HL-60/S4 treated with retinoic acid at 250 ng/mL for 4 days and 3 days (cell line): ENCODE measurements around the gene CDHR2.

Source experiments
- in situ Hi-C: fragments of 300-500 bp; cut with MboI; formaldehyde crosslinking; loops from 2 replicates; pipeline ENCODE4 v1.7.0; 2022; ENCODE audit warnings: low sequenced_read_pairs

CDHR2 gene

DNA sequence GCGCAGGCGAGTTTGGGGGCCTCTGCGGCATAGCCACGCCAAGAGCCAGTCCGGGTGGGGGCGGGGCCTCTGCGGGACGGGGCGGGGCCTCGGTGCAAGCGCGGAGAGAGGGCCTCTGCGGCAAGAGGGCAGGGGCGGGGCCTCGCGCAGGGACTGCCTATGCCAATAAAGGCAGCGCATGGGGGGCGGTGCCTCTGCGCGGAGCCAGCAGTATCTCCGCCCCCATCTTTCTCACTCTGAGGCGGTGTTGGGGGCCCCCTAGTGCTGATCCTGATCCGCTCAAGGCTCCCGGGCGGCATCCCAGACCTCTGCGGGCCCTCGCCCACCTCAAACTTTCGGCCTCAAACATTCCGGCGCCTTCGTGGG, 70.0 kb downstream of the CDHR2 start:
- in situ Hi-C loops = no loop called here

DNA sequence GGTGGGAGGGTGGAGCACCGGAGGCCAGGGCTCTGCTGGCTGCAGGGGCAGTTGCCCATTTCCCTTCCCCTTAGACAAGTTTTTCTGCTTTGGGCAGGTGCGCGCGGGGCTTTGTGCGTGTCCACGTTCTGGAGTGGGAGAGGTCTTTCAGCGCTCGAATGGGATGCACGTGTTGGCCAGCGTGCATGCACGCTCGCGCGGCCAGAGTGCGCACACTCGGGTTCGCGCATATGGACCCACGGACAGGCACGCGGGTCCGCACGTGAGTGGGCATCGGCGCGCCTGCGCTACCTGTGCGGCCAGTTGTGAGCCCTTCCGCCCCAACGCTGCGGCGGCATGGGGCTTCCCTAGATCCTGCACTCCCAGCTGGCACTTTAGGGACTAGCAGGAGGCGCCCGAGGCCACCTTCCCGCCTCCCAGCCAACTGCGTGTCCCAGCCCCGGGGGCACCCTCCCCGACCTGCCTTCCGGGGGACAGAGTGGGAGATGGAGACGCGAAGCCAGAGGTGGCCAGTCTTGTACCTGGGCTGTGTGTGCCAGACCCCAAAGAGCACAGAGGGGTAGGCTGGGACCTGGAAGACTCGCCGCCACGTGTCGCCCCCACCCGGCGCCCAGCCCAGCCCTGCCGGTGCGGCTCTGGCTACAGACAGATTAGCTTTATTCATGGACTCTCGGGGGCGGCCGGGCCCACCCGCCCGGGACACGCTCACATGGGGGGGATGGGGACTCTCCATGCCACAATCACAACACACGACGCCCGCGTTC, 70.6 kb downstream of the CDHR2 start:
- in situ Hi-C loops = no loop called here

DNA sequence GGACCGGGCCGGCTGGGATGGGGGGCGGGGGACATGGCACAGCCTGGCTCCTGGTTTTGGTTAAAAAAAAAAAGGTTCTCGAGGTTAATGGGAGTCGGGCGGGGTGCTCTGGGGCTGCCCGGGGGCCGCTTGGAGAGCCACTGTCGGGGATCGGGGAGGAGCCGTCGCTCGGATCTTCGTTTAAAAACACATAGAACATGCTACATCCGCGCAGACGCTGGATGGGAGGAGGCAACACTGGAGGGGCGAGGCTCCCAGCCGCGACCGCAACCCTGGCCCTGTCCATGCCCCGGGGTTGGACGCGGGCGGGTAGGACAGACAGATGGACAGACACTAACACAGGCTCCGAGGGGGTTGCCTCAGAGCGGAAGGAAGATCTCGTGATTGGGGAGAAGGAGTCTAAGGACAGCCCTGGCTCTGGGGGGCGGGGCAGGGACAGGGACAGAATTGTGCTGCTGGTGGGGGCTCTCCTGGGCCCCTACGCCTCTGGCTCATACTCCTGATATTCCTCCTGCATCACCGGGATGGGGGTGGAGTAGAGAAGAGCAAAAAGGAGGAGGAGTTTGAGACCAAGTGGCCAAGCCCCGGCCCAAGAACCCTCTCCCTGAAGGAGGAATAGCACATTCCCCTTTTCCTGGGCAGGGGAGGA, 71.3 kb downstream of the CDHR2 start:
- in situ Hi-C loops = no loop called here

- in situ Hi-C loops = no loop called here
Measured at GRCh38 chr5:176621661-176622079, 72.5 kb downstream of the CDHR2 start.

DNA sequence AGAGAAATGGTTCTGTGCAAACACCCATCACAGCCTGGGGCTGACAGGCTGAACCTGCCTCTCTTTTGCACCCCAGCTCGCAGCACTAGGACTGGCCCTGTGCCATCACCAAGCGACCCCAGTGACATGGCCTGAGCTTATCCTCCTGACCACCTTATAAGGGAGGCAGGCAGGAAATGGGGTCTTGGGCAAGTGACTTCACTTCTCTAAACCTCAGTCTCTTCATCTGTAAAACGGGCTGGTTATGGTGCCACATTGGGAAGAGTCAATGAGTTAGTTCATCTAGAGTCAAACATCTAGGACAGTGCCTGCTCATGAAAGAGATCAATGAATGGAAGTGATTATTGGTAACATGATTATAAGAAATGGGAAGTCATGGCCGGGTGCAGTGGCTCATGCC, 75.0 kb downstream of the CDHR2 start:
- in situ Hi-C loops = no loop called here

DNA sequence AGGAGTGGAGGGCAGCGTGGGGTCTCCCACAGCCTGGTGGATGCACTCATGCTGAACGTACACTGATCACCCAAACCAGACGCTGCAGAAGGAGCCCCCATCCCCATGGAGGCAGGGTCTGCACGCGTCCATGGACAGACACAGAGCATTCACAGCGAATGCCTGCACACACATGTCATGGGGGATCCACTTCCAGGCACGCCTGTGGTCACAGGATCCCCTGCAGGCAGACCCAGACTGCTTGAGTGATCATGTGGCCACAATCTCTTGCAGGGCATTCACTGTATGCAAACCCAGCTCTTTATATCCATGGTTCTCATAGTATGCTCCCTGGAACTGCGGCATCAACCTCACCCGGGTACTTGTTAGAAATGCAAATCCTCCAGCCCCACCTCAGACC, 75.8 kb downstream of the CDHR2 start:
- in situ Hi-C loops = no loop called here

DNA sequence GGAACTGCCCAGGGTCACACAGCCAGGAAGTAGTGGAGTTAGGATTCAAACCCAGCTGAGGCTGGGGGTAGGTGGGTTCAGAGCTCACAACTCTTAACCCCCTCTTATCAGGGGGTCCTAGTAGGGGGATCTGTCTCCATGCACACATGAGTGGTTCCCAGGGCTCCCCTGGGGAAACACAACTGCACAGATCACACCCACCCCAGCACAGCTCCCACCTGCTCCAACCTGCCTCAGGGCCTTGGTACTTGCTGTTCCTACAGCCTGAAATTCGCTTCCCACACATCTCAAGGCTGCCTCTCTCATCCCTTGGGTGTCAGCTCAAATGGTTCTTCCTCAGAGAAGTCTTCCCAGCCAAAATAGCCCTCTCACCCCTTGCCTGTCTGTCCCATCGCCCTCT, 76.4 kb downstream of the CDHR2 start:
- in situ Hi-C loops = no loop called here

GRCh38 chr5:176625966-176626875, 77.1 kb downstream of the CDHR2 start:
- in situ Hi-C loops = no loop called here

GRCh38 chr5:176626876-176627236, 77.7 kb downstream of the CDHR2 start:
- in situ Hi-C loops = no loop called here

- in situ Hi-C loops = no loop called here
Measured at GRCh38 chr5:176627582-176627981, 78.4 kb downstream of the CDHR2 start.

- in situ Hi-C loops = no loop called here
Measured at GRCh38 chr5:176628406-176629228, 79.5 kb downstream of the CDHR2 start.

GRCh38 chr5:176629317-176629852, 80.2 kb downstream of the CDHR2 start:
- in situ Hi-C loops = no loop called here

GRCh38 chr5:176629853-176630680, 80.9 kb downstream of the CDHR2 start, which contains the start of the genes EIF4E1B and SNCB:
Gene EIF4E1B (plus strand): TSS chr5:176630675. CDS start chr5:176642788, 12,113 bp downstream.
Gene SNCB (minus strand): TSS chr5:176630534. CDS start chr5:176629654, 880 bp downstream.
- in situ Hi-C loops = no loop called here

- in situ Hi-C loops = no loop called here
Measured at GRCh38 chr5:176630681-176631222, 81.6 kb downstream of the CDHR2 start.

DNA sequence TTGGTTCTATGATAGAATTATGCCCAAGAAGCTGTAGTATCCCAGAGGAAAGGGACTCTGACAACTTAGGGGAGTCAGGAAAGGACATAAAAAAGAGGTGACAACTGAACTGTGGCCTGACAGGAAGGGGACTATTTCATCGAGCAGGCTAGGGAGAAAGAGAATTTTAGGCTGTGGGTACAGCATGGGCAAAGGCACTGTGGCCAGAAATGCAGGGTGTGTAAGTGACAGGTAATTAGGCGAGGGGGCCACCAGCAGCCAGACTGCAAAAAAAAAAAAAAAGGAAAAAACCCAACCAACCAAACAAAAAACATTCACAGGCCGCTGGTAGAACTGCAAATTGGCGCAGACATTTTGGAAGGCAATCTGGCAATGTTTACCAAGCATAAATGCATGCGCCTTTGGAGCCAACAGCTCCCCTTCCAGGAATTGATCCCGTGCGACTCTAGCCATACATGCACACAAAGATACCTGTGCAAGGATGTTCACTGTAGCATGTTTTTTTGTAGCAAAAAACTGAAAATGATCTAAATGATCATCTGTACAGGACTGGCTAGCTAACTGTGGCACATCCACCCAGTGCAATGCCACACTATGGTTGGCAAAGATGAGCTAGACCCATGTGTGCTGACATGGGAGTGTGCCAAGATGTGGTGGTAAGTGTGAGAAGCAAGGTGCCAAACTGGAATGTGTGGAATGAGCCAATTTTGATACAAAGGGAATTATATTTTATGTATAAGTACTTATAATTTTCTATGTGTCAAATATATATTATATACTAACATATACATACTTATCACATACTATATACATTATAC, 82.5 kb downstream of the CDHR2 start:
- in situ Hi-C loops = no loop called here

DNA sequence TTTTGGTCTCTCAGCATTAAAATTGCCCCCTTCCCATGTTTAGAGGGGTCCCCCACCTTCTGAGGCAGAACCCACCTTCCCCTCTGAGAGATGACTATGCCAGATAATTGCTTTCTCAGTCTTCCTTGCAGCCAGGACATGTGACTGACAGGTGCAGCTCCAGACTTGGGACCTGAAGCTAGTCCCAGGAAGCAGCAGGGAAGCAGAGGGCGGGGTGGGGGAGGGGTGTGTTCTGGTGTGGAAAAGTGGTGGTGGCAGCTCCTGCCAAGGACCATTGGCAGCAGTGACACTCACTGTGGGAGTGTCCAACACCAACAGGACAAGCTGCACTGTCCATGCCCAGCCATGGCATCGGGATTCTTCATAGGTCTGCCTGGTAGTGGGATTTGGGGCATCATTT, 83.6 kb downstream of the CDHR2 start:
- in situ Hi-C loops = no loop called here

DNA sequence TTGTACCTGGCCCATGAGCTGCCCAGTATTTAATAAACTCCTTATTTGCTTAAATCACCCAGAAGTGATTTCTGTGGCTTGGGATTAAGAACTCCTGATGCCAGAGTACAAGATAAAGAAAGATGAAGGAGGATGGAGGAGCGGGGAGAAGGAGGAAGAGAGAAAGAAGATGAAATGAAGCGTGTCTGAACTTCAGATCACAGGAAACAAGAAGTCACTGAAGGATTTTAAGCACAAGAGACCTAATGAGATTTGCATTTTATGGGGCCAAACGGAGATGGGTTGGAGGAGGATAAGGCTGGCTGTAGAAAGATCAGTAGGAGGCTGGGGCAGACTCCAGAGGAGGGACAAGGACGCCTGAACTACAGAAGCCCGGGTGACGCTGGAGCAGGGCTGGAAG, 84.5 kb downstream of the CDHR2 start:
- in situ Hi-C loops = no loop called here

DNA sequence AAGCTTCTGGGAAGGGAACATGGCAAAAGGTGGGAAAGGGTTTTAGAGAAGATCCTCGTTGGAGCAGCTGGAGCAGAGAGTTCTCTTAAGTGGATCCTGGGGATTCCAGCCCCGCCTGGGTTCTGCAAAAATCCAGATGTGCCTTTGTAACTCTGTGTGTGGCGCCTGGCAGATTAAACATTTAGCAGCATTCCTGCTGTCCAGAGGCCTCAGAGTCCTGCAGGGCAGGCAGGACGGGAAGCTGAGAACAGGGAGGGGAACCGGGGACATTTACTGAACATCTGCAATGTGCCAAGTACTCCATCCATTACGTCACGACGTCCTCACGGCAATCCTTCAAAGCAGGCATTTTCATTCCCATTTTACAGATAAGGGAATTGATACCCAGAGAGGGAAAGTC, 87.3 kb downstream of the CDHR2 start:
- in situ Hi-C loops = no loop called here
